ENCODE data around the gene KCNAB1.

KCNAB1 gene

DNA sequence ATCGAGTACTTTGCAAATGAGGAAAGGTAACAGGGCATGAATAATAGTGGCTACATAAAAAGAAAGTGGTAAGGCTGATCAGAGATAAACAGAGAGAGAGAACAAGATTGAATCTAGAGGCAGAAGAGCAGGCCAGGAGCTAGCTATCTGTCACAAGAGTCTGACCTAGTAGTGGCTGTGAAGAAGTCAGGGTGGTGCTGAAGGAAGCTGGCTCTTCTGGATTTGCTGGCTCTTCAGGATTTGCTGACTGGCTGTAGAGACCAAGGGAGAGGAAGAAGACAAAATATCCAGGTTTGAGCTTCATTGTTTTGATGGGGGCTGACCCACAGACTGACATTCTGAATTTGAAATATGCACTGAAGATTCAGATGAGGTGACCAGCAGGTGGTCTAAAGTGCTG is 292.2 kb downstream of the KCNAB1 start:
- Histone ChIP-seq H3K27me3 (ENCODE audit: insufficient read depth, low read length, poor library complexity, severe bottlenecking) (no peaks in the 10 kb centered on the region), H3K36me3 (ENCODE audit: insufficient read depth, low read length) (no peaks in the 10 kb centered on the region), H3K9me3 (ENCODE audit: insufficient read depth, low read depth, low read length) (no peaks in the 10 kb centered on the region), H2AFZ (ENCODE audit: low read length) (no peak overlapping the region), H3K4me1 (ENCODE audit: insufficient read depth, low read length, poor library complexity, severe bottlenecking) (no peaks in the 10 kb centered on the region), H3F3A (ENCODE audit: low read depth) (no peaks in the 10 kb centered on the region), H3K4me3 (ENCODE audit: low read length, poor library complexity, severe bottlenecking) (no peak overlapping the region), H4K20me1 (ENCODE audit: insufficient read depth, low read length, poor library complexity, severe bottlenecking) (no peaks in the 10 kb centered on the region), H3K9me2 (replicated peaks; ENCODE audit: low read depth, low read length) (no peaks in the 10 kb centered on the region), H3K4me2 (ENCODE audit: low read depth, low read length, poor library complexity, severe bottlenecking) (no peak overlapping the region), H3K79me2 (ENCODE audit: insufficient read depth, low read length) (no peaks in the 10 kb centered on the region), H3K9ac (ENCODE audit: low read depth, low read length, poor library complexity, severe bottlenecking) (no peak overlapping the region)
- TF ChIP-seq, protein P1, sequence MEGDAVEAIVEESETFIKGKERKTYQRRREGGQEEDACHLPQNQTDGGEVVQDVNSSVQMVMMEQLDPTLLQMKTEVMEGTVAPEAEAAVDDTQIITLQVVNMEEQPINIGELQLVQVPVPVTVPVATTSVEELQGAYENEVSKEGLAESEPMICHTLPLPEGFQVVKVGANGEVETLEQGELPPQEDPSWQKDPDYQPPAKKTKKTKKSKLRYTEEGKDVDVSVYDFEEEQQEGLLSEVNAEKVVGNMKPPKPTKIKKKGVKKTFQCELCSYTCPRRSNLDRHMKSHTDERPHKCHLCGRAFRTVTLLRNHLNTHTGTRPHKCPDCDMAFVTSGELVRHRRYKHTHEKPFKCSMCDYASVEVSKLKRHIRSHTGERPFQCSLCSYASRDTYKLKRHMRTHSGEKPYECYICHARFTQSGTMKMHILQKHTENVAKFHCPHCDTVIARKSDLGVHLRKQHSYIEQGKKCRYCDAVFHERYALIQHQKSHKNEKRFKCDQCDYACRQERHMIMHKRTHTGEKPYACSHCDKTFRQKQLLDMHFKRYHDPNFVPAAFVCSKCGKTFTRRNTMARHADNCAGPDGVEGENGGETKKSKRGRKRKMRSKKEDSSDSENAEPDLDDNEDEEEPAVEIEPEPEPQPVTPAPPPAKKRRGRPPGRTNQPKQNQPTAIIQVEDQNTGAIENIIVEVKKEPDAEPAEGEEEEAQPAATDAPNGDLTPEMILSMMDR (conservative IDR thresholded peaks at IDR 0.05; ENCODE audit: low read length): no peak

GRCh38 chr3:156413293-156413892 is 293.0 kb downstream of the KCNAB1 start:
- TF ChIP-seq, protein P1 (conservative IDR thresholded peaks at IDR 0.05; ENCODE audit: low read length): no peak
- no peak for TF ChIP-seq EZH2phosphoT487 (IDR thresholded peaks at IDR 0.05; ENCODE audit: borderline replicate concordance)
- H3K4me2 ChIP-seq (ENCODE audit: low read depth, low read length, poor library complexity, severe bottlenecking): no peak overlapping the region
- no peaks in the 10 kb centered on the region for H3K36me3 ChIP-seq (ENCODE audit: insufficient read depth, low read length)
- 0 out of 2 replicates have a peak overlapping the region, but pooled peaks have one; percentile 28 for H2AFZ ChIP-seq (ENCODE audit: low read length)
- H3K4me3 ChIP-seq (ENCODE audit: low read length, poor library complexity, severe bottlenecking): no peak overlapping the region
- no peaks in the 10 kb centered on the region for H3K79me2 ChIP-seq (ENCODE audit: insufficient read depth, low read length)
- H4K20me1 ChIP-seq (ENCODE audit: insufficient read depth, low read length, poor library complexity, severe bottlenecking): no peaks in the 10 kb centered on the region
- no peaks in the 10 kb centered on the region for H3K9me2 ChIP-seq (replicated peaks; ENCODE audit: low read depth, low read length)
- no peaks in the 10 kb centered on the region for H3K4me1 ChIP-seq (ENCODE audit: insufficient read depth, low read length, poor library complexity, severe bottlenecking)
- no peaks in the 10 kb centered on the region for H3F3A ChIP-seq (ENCODE audit: low read depth)
- no peak overlapping the region for H3K9ac ChIP-seq (ENCODE audit: low read depth, low read length, poor library complexity, severe bottlenecking)
- no peaks in the 10 kb centered on the region for H3K9me3 ChIP-seq (ENCODE audit: insufficient read depth, low read depth, low read length)
- H3K27me3 ChIP-seq (ENCODE audit: insufficient read depth, low read length, poor library complexity, severe bottlenecking): no peaks in the 10 kb centered on the region

GRCh38 chr3:156416846-156417558 is 296.6 kb downstream of the KCNAB1 start:
- Histone ChIP-seq H3K4me2 (ENCODE audit: low read depth, low read length, poor library complexity, severe bottlenecking) (no peak overlapping the region), H3K9me2 (replicated peaks; ENCODE audit: low read depth, low read length) (no peaks in the 10 kb centered on the region), H3K79me2 (ENCODE audit: insufficient read depth, low read length) (no peaks in the 10 kb centered on the region), H3K9ac (ENCODE audit: low read depth, low read length, poor library complexity, severe bottlenecking) (no peak overlapping the region), H3K4me3 (ENCODE audit: low read length, poor library complexity, severe bottlenecking) (no peak overlapping the region), H3F3A (ENCODE audit: low read depth) (no peaks in the 10 kb centered on the region), H3K4me1 (ENCODE audit: insufficient read depth, low read length, poor library complexity, severe bottlenecking) (no peaks in the 10 kb centered on the region), H2AFZ (ENCODE audit: low read length) (no peak overlapping the region), H4K20me1 (ENCODE audit: insufficient read depth, low read length, poor library complexity, severe bottlenecking) (no peaks in the 10 kb centered on the region), H3K27me3 (ENCODE audit: insufficient read depth, low read length, poor library complexity, severe bottlenecking) (no peaks in the 10 kb centered on the region), H3K9me3 (ENCODE audit: insufficient read depth, low read depth, low read length) (no peaks in the 10 kb centered on the region), H3K36me3 (ENCODE audit: insufficient read depth, low read length) (no peaks in the 10 kb centered on the region)
- TF ChIP-seq, protein P1 (conservative IDR thresholded peaks at IDR 0.05; ENCODE audit: low read length): no peak
- no peak for TF ChIP-seq EZH2phosphoT487 (IDR thresholded peaks at IDR 0.05; ENCODE audit: borderline replicate concordance)

All from Loucy (cell line).